Colonic mucosa (tissue), 4 donors: Measurements from ENCODE around the gene NUDT14. TPM values are rescaled to one million over a fixed set of nuclear protein-coding genes. Genes with fewer than 3 reads are reported as not detected.

Experiments used
- DNase-seq: peaks from one replicate; pipeline ENCODE4 v3.0.0-alpha.2; 2020
- H3K27ac ChIP-seq: fragments of 200-600 bp; one replicate; pipeline ENCODE4 v1.8.0; 2021
- H3K27me3 ChIP-seq: fragments of 200-600 bp; one replicate; pipeline ENCODE4 v1.8.0; 2021
- H3K36me3 ChIP-seq: fragments of 200-600 bp; one replicate; pipeline ENCODE4 v1.8.0; 2021
- H3K4me1 ChIP-seq: fragments of 200-600 bp; one replicate; pipeline ENCODE4 v1.8.0; 2021; ENCODE audit warnings: mild to moderate bottlenecking
- H3K4me3 ChIP-seq: fragments of 200-600 bp; one replicate; pipeline ENCODE4 v1.8.0; 2021
- H3K9ac ChIP-seq, 2 donors: one replicate each; pipeline ENCODE4 v1.7.0; 2013; ENCODE audit warnings: control low read depth in 2 of 2, low read depth in 2 of 2, low read length in 2 of 2
- H3K9me3 ChIP-seq: fragments of 200-600 bp; one replicate; pipeline ENCODE4 v1.8.0; 2021
- intact Hi-C: fragments of 100-400 bp; cut with DNase I; formaldehyde crosslinking; loops from one replicate; pipeline ENCODE4 v1.14.1; 2022
- total RNA-seq, 2 donors: library from RNA; stranded (reverse); fragmentation: NEBNext Ultra II Directional in 1 of 2; extraction: Animal tissue kit (Norgen Biotek cat#: 25700) in 1 of 2; gene quantifications; one replicate each; pipeline ENCODE4 v1.2.1, GENCODE V29; 2021
- TF ChIP-seq, protein P1 (sequence below): fragments of 200-600 bp; IDR thresholded peaks from one replicate; pipeline ENCODE4 v1.8.0; 2022; ENCODE audit warnings: antibody characterized with exemption, mild to moderate bottlenecking
- donor health status: healthy.
- donor health status: DM: no; HTN: no; CAD: no.
- donor health status: DM: no; HTN: no; CAD: no.

Gene NUDT14
- total RNA-seq, 2 donors from 2014 or later = 40.8 to 46.0 TPM

DNA sequence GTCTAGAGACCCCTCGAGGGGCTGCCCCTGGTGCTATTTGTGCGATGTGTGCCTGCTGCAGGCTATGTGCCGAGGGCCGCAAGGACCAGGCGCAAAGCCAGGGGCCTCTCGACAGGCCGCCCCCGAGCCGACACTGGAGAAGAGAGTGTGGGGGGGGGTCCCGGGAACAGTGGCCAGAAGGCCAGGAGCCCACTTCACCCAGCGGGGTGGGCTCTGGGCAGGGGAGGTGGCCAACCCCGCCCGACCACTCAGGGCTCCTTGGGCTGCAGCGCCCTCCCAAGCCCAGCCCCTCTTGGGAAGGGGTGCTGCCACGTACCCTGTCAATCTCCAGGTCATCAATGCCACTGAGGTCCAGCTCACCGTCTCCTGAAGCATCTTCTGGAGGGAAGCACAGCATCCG, 38.6 kb upstream of the NUDT14 start:
- TF ChIP-seq, protein P1, sequence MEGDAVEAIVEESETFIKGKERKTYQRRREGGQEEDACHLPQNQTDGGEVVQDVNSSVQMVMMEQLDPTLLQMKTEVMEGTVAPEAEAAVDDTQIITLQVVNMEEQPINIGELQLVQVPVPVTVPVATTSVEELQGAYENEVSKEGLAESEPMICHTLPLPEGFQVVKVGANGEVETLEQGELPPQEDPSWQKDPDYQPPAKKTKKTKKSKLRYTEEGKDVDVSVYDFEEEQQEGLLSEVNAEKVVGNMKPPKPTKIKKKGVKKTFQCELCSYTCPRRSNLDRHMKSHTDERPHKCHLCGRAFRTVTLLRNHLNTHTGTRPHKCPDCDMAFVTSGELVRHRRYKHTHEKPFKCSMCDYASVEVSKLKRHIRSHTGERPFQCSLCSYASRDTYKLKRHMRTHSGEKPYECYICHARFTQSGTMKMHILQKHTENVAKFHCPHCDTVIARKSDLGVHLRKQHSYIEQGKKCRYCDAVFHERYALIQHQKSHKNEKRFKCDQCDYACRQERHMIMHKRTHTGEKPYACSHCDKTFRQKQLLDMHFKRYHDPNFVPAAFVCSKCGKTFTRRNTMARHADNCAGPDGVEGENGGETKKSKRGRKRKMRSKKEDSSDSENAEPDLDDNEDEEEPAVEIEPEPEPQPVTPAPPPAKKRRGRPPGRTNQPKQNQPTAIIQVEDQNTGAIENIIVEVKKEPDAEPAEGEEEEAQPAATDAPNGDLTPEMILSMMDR = no peak
- Histone ChIP-seq H3K27me3 (no peaks in the 10 kb centered on the region), H3K4me3 (no peak overlapping the region), H3K4me1 (no peaks in the 10 kb centered on the region), H3K9me3 (no peaks in the 10 kb centered on the region), H3K9ac (no peak overlapping the region), H3K27ac (no peak overlapping the region), H3K36me3 (peaks cover 4% of the 10 kb centered on the region)
- intact Hi-C loops = no loop called here
- DNase-seq = no peak

- no peak overlapping the region for H3K9ac ChIP-seq
- no peaks in the 10 kb centered on the region for H3K27me3 ChIP-seq
- no peak overlapping the region for H3K27ac ChIP-seq
- no peak for DNase-seq
- H3K9me3 ChIP-seq = no peaks in the 10 kb centered on the region
- peaks cover 4% of the 10 kb centered on the region for H3K36me3 ChIP-seq
- no peaks in the 10 kb centered on the region for H3K4me1 ChIP-seq
- TF ChIP-seq, protein P1 = no peak
- H3K4me3 ChIP-seq = no peak overlapping the region
- intact Hi-C loops = no loop called here
Measured at GRCh38 chr14:105219043-105219612, 38.0 kb upstream of the NUDT14 start.

GRCh38 chr14:105218611-105219010, 37.5 kb upstream of the NUDT14 start:
- intact Hi-C loops = no loop called here
- TF ChIP-seq, protein P1 = no peak
- no peaks in the 10 kb centered on the region for H3K9me3 ChIP-seq
- no peaks in the 10 kb centered on the region for H3K4me1 ChIP-seq
- peaks cover 4% of the 10 kb centered on the region for H3K36me3 ChIP-seq
- no peak overlapping the region for H3K4me3 ChIP-seq
- DNase-seq = no peak
- no peaks in the 10 kb centered on the region for H3K27me3 ChIP-seq
- H3K9ac ChIP-seq = no peak overlapping the region
- no peak overlapping the region for H3K27ac ChIP-seq

DNA sequence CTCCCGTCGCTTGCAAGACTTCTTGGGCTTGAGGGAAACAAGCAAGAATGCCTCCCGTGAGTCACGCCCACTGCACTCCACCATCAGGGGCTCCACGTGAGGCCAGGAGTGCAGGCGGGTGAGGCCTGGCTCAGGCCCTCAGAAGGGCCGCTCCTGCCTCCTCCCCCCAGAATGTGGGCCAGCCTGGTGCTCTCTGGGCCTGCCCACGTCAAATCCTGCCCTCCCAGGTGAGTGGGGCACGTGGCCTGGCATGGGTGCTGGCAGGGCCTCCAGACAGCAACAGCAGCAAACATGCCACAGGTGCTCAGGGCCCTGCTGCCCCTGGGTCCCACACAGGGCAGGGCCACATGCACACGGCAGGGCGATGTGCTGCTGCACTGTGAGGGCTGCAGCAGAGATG, 36.7 kb upstream of the NUDT14 start:
- no peak overlapping the region for H3K9ac ChIP-seq
- intact Hi-C loops = no loop called here
- DNase-seq = no peak
- TF ChIP-seq, protein P1 = no peak
- H3K9me3 ChIP-seq = no peaks in the 10 kb centered on the region
- no peak overlapping the region for H3K4me3 ChIP-seq
- H3K4me1 ChIP-seq = no peaks in the 10 kb centered on the region
- no peak overlapping the region for H3K27ac ChIP-seq
- no peaks in the 10 kb centered on the region for H3K27me3 ChIP-seq
- peaks cover 4% of the 10 kb centered on the region for H3K36me3 ChIP-seq

DNA sequence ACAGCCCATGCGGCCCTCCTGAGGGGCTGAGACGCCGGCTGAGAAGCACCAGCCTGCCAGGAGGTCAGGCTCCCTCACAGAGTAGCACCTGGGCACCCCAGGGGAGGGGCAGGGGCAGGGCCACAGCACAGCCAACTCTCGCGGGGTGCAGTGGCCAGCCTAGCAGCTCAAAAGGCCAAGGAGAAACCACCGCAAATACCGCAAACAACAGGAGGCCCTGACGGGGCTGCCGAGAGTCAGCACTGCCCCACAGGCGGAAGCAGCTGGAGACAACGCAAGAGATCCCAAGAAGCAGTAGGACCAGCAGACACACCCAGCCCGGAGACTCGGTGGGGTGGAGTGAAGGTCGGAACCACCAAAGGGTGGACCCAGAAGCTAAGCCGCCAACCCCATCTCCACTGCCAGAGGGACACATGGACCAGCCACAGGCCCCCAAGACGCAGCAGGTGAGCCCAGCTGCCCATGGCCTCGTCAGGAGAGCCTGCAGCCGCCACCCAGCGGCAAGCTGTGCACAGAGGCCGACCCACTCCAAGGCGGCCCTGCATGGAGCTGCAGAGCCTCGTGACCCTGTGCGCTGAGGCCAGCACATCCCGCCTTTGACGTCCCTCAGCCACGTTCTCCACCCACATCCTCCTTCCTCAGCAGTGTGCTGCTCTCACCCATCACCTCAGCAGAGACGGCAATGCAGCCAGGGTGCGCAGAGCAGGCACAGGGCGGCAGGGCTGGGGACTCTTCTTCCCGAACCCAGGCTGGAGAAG, 35.6 kb upstream of the NUDT14 start:
- no peak for DNase-seq
- Histone ChIP-seq H3K9ac (no peak overlapping the region), H3K36me3 (peaks cover 4% of the 10 kb centered on the region), H3K9me3 (no peaks in the 10 kb centered on the region), H3K27me3 (no peaks in the 10 kb centered on the region), H3K4me1 (no peaks in the 10 kb centered on the region), H3K4me3 (no peak overlapping the region), H3K27ac (no peak overlapping the region)
- intact Hi-C loops = no loop called here
- TF ChIP-seq, protein P1 = no peak
